Measurements from ENCODE around the gene TBXAS1. TPM values are rescaled to one million over a fixed set of nuclear protein-coding genes. Genes with fewer than 3 reads are reported as not detected.

TBXAS1 gene
- total RNA-seq, 4 donors from 2014 or later: 0.41 to 5.2 (median 3.3) TPM

DNA sequence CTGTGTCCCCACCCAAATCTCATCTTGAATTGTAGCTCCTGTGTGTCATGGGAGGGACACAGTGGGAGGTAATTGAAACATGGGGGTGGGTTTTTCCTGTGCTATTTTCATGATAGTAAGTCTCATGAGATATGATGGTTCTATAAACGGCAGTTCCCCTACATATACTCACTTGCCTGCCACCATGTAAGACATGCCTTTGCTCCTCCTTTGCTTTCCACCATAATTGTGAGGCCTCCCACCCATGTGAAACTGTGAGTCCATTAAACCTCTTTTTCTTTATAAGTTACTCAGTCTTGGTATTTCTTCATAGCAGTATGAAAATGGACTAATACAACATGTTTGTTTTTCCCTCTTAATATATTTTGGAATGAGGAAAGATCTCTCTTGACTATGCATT lies 24.5 kb upstream of the TBXAS1 start:
- intact Hi-C loops (cut with DNase I; ENCODE audit: low total_unique reads): no loop called here
- TF ChIP-seq, protein P1, sequence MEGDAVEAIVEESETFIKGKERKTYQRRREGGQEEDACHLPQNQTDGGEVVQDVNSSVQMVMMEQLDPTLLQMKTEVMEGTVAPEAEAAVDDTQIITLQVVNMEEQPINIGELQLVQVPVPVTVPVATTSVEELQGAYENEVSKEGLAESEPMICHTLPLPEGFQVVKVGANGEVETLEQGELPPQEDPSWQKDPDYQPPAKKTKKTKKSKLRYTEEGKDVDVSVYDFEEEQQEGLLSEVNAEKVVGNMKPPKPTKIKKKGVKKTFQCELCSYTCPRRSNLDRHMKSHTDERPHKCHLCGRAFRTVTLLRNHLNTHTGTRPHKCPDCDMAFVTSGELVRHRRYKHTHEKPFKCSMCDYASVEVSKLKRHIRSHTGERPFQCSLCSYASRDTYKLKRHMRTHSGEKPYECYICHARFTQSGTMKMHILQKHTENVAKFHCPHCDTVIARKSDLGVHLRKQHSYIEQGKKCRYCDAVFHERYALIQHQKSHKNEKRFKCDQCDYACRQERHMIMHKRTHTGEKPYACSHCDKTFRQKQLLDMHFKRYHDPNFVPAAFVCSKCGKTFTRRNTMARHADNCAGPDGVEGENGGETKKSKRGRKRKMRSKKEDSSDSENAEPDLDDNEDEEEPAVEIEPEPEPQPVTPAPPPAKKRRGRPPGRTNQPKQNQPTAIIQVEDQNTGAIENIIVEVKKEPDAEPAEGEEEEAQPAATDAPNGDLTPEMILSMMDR (IDR thresholded peaks at IDR 0.05 in 4 of 5, conservative IDR thresholded peaks at IDR 0.05 in 1 of 5): no peak
- TF ChIP-seq POLR2A (IDR thresholded peaks at IDR 0.05): no peak

DNA sequence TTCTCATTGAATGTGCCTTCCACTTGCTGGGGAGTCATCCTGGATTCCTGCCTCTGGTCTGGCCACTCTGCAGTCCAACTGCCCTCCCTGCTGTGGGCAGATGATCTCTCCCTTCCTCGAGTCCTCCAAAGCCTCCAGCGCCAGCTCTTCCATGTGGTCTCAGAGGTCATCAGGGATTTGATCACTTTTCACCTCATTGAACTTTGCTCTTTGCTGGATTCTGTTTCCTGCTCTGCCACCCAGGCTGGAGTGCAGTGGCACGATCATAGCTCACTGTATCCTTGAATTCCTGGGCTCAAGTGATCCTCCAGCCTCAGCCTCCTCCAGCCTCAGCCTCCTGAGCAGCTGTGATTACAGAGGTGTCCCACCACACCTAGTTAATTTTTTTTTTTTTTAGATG lies 22.1 kb upstream of the TBXAS1 start:
- intact Hi-C loops (cut with DNase I; ENCODE audit: low total_unique reads): no loop called here
- Histone ChIP-seq H3K4me3 (no peak overlapping the region), H3K36me3 (no peaks in the 10 kb centered on the region), H3K27ac (no peak overlapping the region), H3K27me3 (no peaks in the 10 kb centered on the region), H3K9me3 (no peaks in the 10 kb centered on the region), H3K4me1 (no peaks in the 10 kb centered on the region)
- TF ChIP-seq, protein P1 (IDR thresholded peaks at IDR 0.05 in 4 of 5, conservative IDR thresholded peaks at IDR 0.05 in 1 of 5): no peak
- TF ChIP-seq POLR2A (IDR thresholded peaks at IDR 0.05): no peak
- ATAC-seq (no peak), DNase-seq (no peak)
- in situ Hi-C loops (cut with MboI; ENCODE audit: low sequenced_read_pairs in 4 of 4): loop anchor here in 1 of 4 donors (25.0 kb wide), 1 partner anchor 320 kb away; the partner anchor contains the start of gene KLRG2

More for the DNA sequence above, 24.5 kb upstream of the TBXAS1 start:
- Histone ChIP-seq H3K36me3 (no peaks in the 10 kb centered on the region), H3K4me3 (no peak overlapping the region), H3K4me1 (no peaks in the 10 kb centered on the region), H3K27me3 (no peaks in the 10 kb centered on the region), H3K27ac (no peak overlapping the region), H3K9me3 (no peaks in the 10 kb centered on the region)
- DNase-seq: no peak
- no peak for ATAC-seq
- in situ Hi-C loops (cut with MboI; ENCODE audit: low sequenced_read_pairs in 4 of 4): loop anchor here in 1 of 4 donors (25.0 kb wide), 1 partner anchor 317 kb away; the partner anchor contains the start of gene KLRG2

DNA sequence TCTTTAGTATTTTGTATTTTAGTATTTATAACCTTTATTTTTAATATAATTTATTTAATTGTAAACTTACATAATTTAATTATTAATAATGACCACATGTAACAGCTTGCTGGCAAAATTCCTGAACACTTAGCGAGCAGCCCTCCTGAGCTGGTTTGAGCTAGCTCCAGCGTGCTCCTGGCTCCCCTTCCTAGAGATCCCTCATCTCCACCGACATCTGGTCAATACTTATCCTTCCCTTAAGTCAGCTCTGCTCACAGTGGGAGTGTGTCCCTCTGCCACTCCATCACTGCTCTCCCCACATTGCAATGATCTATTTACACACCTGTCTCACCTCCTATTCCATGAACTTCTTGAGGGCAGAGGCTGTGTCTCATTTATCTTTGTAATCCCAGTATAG lies 20.6 kb upstream of the TBXAS1 start:
- no peaks in the 10 kb centered on the region for H3K36me3 ChIP-seq
- no peaks in the 10 kb centered on the region for H3K9me3 ChIP-seq
- H3K27me3 ChIP-seq: no peaks in the 10 kb centered on the region
- H3K27ac ChIP-seq: no peak overlapping the region
- H3K4me1 ChIP-seq: no peaks in the 10 kb centered on the region
- in situ Hi-C loops (cut with MboI; ENCODE audit: low sequenced_read_pairs in 4 of 4): loop anchor here in 1 of 4 donors (25.0 kb wide), 1 partner anchor 321 kb away; the partner anchor contains the start of gene KLRG2
- DNase-seq: no peak
- no peak for ATAC-seq
- intact Hi-C loops (cut with DNase I; ENCODE audit: low total_unique reads): no loop called here
- TF ChIP-seq, protein P1 (IDR thresholded peaks at IDR 0.05 in 4 of 5, conservative IDR thresholded peaks at IDR 0.05 in 1 of 5): no peak
- no peak overlapping the region for H3K4me3 ChIP-seq

DNA sequence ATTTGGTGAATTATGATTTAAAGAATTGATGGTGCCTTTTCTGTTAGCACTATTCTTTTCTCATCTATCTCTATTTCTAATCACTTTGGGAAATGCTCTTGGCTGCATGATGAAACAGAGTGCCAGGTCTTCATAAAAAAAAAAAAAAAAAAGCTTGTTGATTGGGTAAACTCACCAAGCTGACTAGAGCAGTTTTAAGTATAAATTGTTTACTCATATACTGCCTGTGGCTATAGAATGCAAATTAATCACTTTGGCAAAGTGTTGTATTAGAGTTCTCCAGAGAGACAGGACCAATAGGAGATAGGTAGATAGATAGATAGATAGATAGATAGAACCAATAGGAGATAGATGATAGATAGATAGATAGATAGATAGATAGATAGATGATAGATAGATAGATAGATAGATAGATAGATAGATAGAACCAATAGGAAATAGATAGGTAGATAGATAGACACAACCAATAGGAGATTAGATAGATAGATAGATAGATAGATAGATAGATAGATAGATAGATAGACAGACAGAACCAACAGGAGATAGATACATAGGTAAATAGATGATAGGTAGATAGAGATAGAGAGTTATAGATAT lies 20.1 kb upstream of the TBXAS1 start:
- Histone ChIP-seq H3K36me3 (no peaks in the 10 kb centered on the region), H3K27me3 (no peaks in the 10 kb centered on the region), H3K4me1 (no peaks in the 10 kb centered on the region), H3K9me3 (no peaks in the 10 kb centered on the region), H3K27ac (no peak overlapping the region), H3K4me3 (no peak overlapping the region)
- DNase-seq: no peak
- intact Hi-C loops (cut with DNase I; ENCODE audit: low total_unique reads) (no loop called here), in situ Hi-C loops (cut with MboI; ENCODE audit: low sequenced_read_pairs in 4 of 4) (loop anchor here in 1 of 4 donors (25.0 kb wide), 1 partner anchor 322 kb away; the partner anchor contains the start of gene KLRG2)
- ATAC-seq: no peak
- TF ChIP-seq, protein P1 (IDR thresholded peaks at IDR 0.05 in 4 of 5, conservative IDR thresholded peaks at IDR 0.05 in 1 of 5): no peak
- no peak for TF ChIP-seq POLR2A (IDR thresholded peaks at IDR 0.05)

All from gastrocnemius medialis (tissue), 4 donors.